Astrocyte (in vitro differentiated cells and primary cell): Measurements from ENCODE around the gene CLCN4. TPM values are rescaled to one million over a fixed set of nuclear protein-coding genes. Genes with fewer than 3 reads are reported as not detected.

Experiments used
- DNase-seq: peaks from one replicate; pipeline ENCODE4 v3.0.0-alpha.2; 2010; ENCODE audit warnings: low read depth
- FAIRE-seq: peaks from 2 replicates; lab custom pipeline; 2011; peaks lifted over from hg19 to GRCh38; lab: Jason Lieb, UNC
- H2AFZ ChIP-seq: 2 replicates; pipeline ENCODE4 v1.6.0; 2012; ENCODE audit warnings: low read depth, low read length, inconsistent platforms
- H3K27ac ChIP-seq: 2 replicates; pipeline ENCODE4 v1.5.1; 2011; ENCODE audit warnings: low read depth, low read length, inconsistent platforms
- H3K27me3 ChIP-seq: 2 replicates; pipeline ENCODE4 v1.6.0; 2011; ENCODE audit warnings: low read length, inconsistent platforms; ENCODE audit not compliant: insufficient read depth
- H3K36me3 ChIP-seq: 2 replicates; pipeline ENCODE4 v1.5.1; 2011; ENCODE audit warnings: low read length, inconsistent platforms; ENCODE audit not compliant: insufficient read depth
- H3K4me1 ChIP-seq: 2 replicates; pipeline ENCODE4 v1.5.1; 2011; ENCODE audit warnings: low read length, inconsistent platforms; ENCODE audit not compliant: insufficient read depth
- H3K4me2 ChIP-seq: 2 replicates; pipeline ENCODE4 v1.6.0; 2012; ENCODE audit warnings: low read length, inconsistent platforms
- H3K4me3 ChIP-seq: 2 replicates; pipeline ENCODE4 v1.5.1; 2011; ENCODE audit warnings: low read depth, mild to moderate bottlenecking, low read length, inconsistent platforms; ENCODE audit not compliant: insufficient read depth
- H3K79me2 ChIP-seq: 2 replicates; pipeline ENCODE4 v1.6.0; 2012; ENCODE audit warnings: mild to moderate bottlenecking, low read length, inconsistent platforms; ENCODE audit not compliant: insufficient read depth
- H3K9ac ChIP-seq: 2 replicates; pipeline ENCODE4 v1.6.0; 2012; ENCODE audit warnings: mild to moderate bottlenecking, low read length, inconsistent platforms
- H3K9me3 ChIP-seq: 2 replicates; pipeline ENCODE4 v1.5.1; 2012; ENCODE audit warnings: low read depth, mild to moderate bottlenecking, low read length, inconsistent platforms; ENCODE audit not compliant: insufficient read depth
- H4K20me1 ChIP-seq: 2 replicates; pipeline ENCODE4 v1.6.0; 2012; ENCODE audit warnings: low read length, inconsistent platforms; ENCODE audit not compliant: insufficient read depth
- H3K27ac Mint-ChIP-seq: one replicate; pipeline ENCODE4 v1.8.0; 2021; ENCODE audit warnings: mild to moderate bottlenecking, mixed read lengths; ENCODE audit not compliant: unreplicated experiment
- H3K27me3 Mint-ChIP-seq: one replicate; pipeline ENCODE4 v1.8.0; 2021; ENCODE audit warnings: low read depth, mixed read lengths; ENCODE audit not compliant: unreplicated experiment
- H3K36me3 Mint-ChIP-seq: one replicate; pipeline ENCODE4 v1.8.0; 2021; ENCODE audit warnings: low read depth, mixed read lengths; ENCODE audit not compliant: unreplicated experiment
- H3K4me1 Mint-ChIP-seq: one replicate; pipeline ENCODE4 v1.8.0; 2021; ENCODE audit warnings: low read depth, mixed read lengths; ENCODE audit not compliant: unreplicated experiment
- H3K4me3 Mint-ChIP-seq: one replicate; pipeline ENCODE4 v1.8.0; 2021; ENCODE audit warnings: mild to moderate bottlenecking, moderate library complexity, mixed read lengths; ENCODE audit not compliant: unreplicated experiment
- H3K9me3 Mint-ChIP-seq: one replicate; pipeline ENCODE4 v1.8.0; 2021; ENCODE audit warnings: mild to moderate bottlenecking, mixed read lengths; ENCODE audit not compliant: unreplicated experiment
- CTCF ChIP-seq: IDR thresholded peaks from 2 replicates; pipeline ENCODE4 v1.5.1; 2011; ENCODE audit warnings: low read depth, mild to moderate bottlenecking, inconsistent platforms, low read length, moderate library complexity; ENCODE audit not compliant: insufficient read depth
- EZH2 ChIP-seq: IDR thresholded peaks from 2 replicates; pipeline ENCODE4 v1.6.1; 2012; ENCODE audit warnings: mild to moderate bottlenecking, low read length, inconsistent platforms; ENCODE audit not compliant: insufficient read depth
- total RNA-seq: library from RNA; stranded (reverse); gene quantifications from 2 replicates; pipeline ENCODE4 v1.2.1, GENCODE V29; 2021

Gene CLCN4
- total RNA-seq, 1 donor from 2014 or later, result 7.2 TPM

- no peak for DNase-seq
- no peak overlapping the region for H3K4me3 Mint-ChIP-seq
- no peak overlapping the region for H2AFZ ChIP-seq
- no peak overlapping the region for H3K4me3 ChIP-seq
- H3K4me1 ChIP-seq, result peaks cover 4% of the 10 kb centered on the region
- H3K9me3 Mint-ChIP-seq, result no peaks in the 10 kb centered on the region
- H3K4me1 Mint-ChIP-seq, result no peaks in the 10 kb centered on the region
- TF ChIP-seq EZH2, result no peak
- TF ChIP-seq CTCF, result no peak
- no peak overlapping the region for H3K4me2 ChIP-seq
- H4K20me1 ChIP-seq, result no peaks in the 10 kb centered on the region
- no peak overlapping the region for H3K9ac ChIP-seq
- no peaks in the 10 kb centered on the region for H3K27me3 ChIP-seq
- H3K27ac Mint-ChIP-seq, result no peak overlapping the region
- peaks cover 3% of the 10 kb centered on the region for H3K36me3 Mint-ChIP-seq
- H3K79me2 ChIP-seq, result no peaks in the 10 kb centered on the region
- H3K27ac ChIP-seq, result no peak overlapping the region
- no peaks in the 10 kb centered on the region for H3K36me3 ChIP-seq
- no peaks in the 10 kb centered on the region for H3K27me3 Mint-ChIP-seq
- no peak for FAIRE-seq
- H3K9me3 ChIP-seq, result no peaks in the 10 kb centered on the region
Measured at GRCh38 chrX:10166248-10166716, 9.5 kb downstream of the CLCN4 start.

- no peaks in the 10 kb centered on the region for H3K4me1 Mint-ChIP-seq
- H3K27me3 Mint-ChIP-seq, result no peaks in the 10 kb centered on the region
- H2AFZ ChIP-seq, result no peak overlapping the region
- no peak overlapping the region for H3K27ac ChIP-seq
- no peaks in the 10 kb centered on the region for H3K9me3 ChIP-seq
- no peak overlapping the region for H3K4me3 ChIP-seq
- no peaks in the 10 kb centered on the region for H4K20me1 ChIP-seq
- no peak overlapping the region for H3K9ac ChIP-seq
- no peak overlapping the region for H3K4me2 ChIP-seq
- H3K36me3 Mint-ChIP-seq, result peaks cover 3% of the 10 kb centered on the region
- TF ChIP-seq EZH2 (no peak), CTCF (no peak)
- FAIRE-seq (no peak), DNase-seq (no peak)
- H3K36me3 ChIP-seq, result no peaks in the 10 kb centered on the region
- no peaks in the 10 kb centered on the region for H3K27me3 ChIP-seq
- H3K27ac Mint-ChIP-seq, result no peak overlapping the region
- peaks cover 4% of the 10 kb centered on the region for H3K4me1 ChIP-seq
- no peaks in the 10 kb centered on the region for H3K9me3 Mint-ChIP-seq
- H3K79me2 ChIP-seq, result no peaks in the 10 kb centered on the region
- no peak overlapping the region for H3K4me3 Mint-ChIP-seq
Measured at GRCh38 chrX:10166731-10167151, 10.0 kb downstream of the CLCN4 start.

DNA sequence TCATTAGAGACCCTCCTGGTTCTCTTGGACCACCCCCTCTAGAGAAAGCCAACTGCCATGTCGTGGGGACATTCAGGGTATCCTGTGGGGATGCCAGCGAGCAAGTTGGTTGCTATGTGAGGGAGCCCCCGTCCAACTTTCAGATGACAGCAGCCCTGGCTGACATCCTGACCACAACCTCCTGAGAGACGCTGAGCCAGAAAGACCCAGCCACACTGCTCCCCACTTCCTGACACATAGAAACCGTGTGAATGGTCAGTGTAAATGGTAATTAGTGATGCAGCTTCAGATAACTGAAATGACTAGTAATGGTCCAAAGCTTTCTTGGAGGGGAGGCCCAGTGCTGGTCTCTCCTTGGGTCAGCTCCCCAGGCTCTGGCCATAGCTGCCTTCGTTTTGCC, 10.8 kb downstream of the CLCN4 start:
- FAIRE-seq (no peak), DNase-seq (no peak)
- no peak for TF ChIP-seq EZH2
- no peak for TF ChIP-seq CTCF
- H3K9me3 ChIP-seq, result no peaks in the 10 kb centered on the region
- no peak overlapping the region for H3K4me3 ChIP-seq
- H3K4me1 Mint-ChIP-seq, result no peaks in the 10 kb centered on the region
- H3K4me2 ChIP-seq, result no peak overlapping the region
- no peaks in the 10 kb centered on the region for H3K27me3 ChIP-seq
- peaks cover 3% of the 10 kb centered on the region for H3K36me3 Mint-ChIP-seq
- no peaks in the 10 kb centered on the region for H4K20me1 ChIP-seq
- no peaks in the 10 kb centered on the region for H3K79me2 ChIP-seq
- H3K27ac ChIP-seq, result no peak overlapping the region
- no peak overlapping the region for H3K9ac ChIP-seq
- H3K4me1 ChIP-seq, result peaks cover 4% of the 10 kb centered on the region
- no peak overlapping the region for H2AFZ ChIP-seq
- H3K9me3 Mint-ChIP-seq, result no peaks in the 10 kb centered on the region
- H3K36me3 ChIP-seq, result no peaks in the 10 kb centered on the region
- no peak overlapping the region for H3K4me3 Mint-ChIP-seq
- no peak overlapping the region for H3K27ac Mint-ChIP-seq
- H3K27me3 Mint-ChIP-seq, result no peaks in the 10 kb centered on the region
